GM19238 (cell line): ENCODE measurements around the gene NTM.

Experiments
- DNase-seq: peaks from one replicate; pipeline ENCODE4 v3.0.0; 2011; ENCODE audit warnings: low spot score; ENCODE audit not compliant: insufficient read length

NTM gene

DNA sequence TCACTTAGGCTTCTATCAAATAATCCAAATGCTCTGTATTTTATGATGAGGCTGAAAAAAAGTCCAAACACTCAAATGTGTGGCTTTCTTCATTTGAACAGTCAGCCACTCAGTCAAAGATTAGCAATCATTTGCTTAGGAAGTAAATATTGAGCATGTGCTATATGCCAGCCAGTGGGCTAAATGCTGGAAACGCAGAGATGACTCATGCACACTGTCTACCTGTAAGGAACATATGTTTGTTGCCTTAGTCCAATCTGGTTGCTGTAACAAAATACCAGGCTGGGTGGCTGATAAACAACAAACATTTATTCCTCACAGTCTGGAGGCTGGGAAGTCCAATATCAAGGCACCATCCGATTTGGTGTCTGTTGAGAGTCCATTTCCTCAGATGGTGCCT is 617.3 kb downstream of the NTM start:
- no peak for DNase-seq

- DNase-seq = no peak
These were observed 621.2 kb downstream of the NTM start for GRCh38 chr11:131991606-131992005.

- no peak for DNase-seq
These were observed 622.8 kb downstream of the NTM start for GRCh38 chr11:131993246-131993645.

- DNase-seq = no peak
These were observed 627.6 kb downstream of the NTM start for GRCh38 chr11:131998020-131998419.

- DNase-seq = no peak
These were observed 628.7 kb downstream of the NTM start for GRCh38 chr11:131999084-131999483.

DNA sequence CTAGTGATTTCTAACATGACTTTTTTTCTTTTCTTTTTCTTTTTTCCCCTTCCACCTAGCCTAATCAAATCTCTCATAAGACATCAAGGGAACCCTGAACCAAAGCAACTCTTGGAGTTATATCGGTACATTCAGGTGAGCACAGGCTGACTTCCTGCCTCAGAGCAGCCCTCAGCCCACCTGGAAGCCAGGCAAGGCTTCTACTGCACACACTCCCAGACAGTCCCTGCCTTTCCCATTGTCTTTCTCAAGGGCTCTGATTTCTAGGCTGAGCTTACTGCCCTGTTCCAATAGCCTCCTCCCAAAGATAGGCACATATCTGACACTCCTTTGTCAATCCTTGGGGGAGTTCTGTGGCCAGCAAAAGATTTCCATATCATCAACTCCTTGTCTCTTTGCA is 629.5 kb downstream of the NTM start:
- DNase-seq = no peak

DNA sequence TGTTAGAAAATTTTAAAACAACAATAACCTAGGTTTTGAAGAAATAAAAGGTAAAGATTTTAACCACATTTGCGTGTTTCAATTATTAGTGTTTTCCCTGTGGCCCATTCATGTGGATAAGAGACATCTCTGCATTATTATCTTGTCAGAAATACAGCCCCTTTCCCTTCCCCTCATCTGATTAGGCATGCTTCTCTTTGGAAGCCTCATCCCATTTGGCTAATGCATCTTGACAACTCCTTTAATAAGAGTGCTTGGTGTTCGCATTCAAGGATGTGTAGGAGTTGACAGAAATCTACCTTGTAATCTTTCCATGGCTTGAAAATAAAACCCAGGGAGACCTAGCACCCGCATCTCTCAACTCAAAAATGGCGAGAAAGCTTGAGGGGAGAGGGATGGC is 635.5 kb downstream of the NTM start:
- DNase-seq = no peak

DNA sequence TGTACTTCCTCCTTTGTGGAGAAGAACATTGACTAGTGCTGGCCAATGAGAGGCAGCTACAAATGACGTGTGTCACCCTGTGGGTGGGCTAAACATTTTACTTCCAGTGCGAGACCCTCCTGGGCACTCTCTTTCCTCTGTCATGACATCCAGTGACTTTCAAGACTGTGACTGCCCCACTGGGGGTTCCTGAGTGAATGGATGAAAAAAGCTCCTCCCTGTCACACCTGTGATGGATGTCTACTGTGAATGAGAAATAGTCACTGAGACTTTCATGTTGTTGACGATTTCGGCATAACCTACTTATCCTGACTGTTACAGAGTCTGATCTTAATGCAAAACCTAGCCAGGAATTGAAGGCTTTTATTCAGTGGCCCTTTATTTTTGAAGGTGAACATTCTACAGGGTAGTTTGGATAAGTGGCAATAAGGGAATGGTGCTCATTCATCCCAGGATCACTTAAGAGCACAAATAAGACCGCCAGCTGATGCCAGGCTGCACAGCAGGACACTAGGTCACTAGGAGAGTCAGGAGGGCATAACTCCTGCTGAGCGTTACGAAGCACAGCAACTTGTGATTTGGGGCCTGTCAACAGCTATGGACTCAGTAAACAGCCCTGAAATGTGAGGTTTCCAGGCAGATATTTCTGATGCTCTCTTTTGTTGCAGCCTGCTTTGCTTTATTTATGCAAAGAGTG is 636.6 kb downstream of the NTM start:
- no peak for DNase-seq

- no peak for DNase-seq
These were observed 637.8 kb downstream of the NTM start for GRCh38 chr11:132008226-132008625.

GRCh38 chr11:132008872-132009271 is 638.5 kb downstream of the NTM start:
- no peak for DNase-seq

GRCh38 chr11:132020001-132020400 is 649.6 kb downstream of the NTM start:
- DNase-seq = no peak

GRCh38 chr11:132022285-132022684 is 651.9 kb downstream of the NTM start:
- no peak for DNase-seq

- no peak for DNase-seq
These were observed 652.5 kb downstream of the NTM start for GRCh38 chr11:132022733-132023478.

DNA sequence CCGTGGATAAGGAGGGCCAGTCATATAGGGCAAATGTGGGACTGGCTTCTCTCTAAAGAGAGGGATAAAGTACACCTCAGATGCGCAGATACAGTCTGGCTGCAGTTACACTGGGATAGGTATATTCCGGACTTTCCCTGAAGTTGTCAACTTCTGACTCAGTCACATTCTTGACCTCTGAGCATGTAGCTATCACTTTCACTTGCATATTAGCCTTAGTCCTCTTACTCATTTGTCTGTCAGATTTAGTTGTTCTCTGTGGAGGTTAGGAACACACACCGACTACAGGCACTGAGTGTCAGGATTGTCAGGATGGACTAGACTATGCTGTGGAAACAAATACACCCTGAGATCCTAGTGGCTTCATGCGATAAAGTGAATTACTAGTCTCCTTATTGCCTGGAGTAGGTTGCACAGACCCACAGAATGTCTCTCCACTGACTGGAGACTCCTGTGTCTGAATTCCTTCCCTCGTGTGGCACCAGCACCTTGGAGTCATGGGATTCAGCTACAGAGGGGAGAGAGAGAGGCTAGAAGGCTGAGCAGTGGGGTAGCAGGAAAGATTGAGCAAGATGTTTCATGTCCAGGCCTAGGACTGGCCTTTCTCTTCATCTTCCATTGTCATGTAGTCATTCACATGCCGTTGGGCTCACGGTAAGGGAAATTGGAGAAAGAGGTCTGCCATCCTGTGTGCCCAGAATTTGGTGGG is 654.3 kb downstream of the NTM start:
- DNase-seq = no peak

DNA sequence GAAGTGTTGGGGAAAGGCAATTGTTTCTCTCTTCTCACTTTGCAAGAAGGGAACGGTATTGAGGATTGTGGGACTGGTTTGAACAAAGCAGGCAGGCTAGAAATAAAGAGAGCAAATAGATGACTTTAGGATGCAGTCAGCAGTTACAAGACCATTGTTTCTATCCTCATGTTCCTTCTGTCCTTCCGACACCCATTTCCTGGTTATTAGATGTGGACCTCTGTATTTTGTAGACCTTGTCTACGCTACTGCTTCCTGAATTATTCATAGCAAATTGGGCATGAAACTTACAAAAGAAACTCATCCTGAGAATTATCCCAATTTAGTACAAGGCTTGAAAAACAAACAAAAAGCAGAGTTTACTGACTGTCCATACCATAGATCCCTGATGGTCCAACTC is 656.3 kb downstream of the NTM start:
- no peak for DNase-seq

GRCh38 chr11:132028380-132029240 is 658.2 kb downstream of the NTM start:
- peak; percentile 10 for DNase-seq

GRCh38 chr11:132030896-132031295 is 660.5 kb downstream of the NTM start:
- no peak for DNase-seq

- DNase-seq = no peak
These were observed 662.1 kb downstream of the NTM start for GRCh38 chr11:132032555-132032954.

GRCh38 chr11:132033051-132033450 is 662.6 kb downstream of the NTM start:
- no peak for DNase-seq

DNA sequence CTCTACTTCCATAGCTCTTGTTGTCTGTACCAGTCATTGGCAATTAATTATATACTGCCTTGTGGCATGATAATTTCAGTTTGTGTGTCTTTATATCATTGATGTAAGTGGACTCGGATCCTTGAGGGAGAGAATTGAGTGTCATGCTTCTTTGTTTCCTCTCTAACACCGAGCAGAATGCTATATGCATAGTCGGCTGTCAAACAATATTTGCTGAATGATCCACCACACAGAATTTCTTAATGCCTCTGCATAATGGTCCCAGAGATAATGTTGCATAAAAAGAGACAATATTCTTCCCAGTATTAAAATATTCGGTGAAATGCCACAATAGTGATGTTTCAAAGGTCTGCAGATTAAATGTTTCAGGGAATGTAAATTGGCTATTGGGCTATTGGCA is 664.8 kb downstream of the NTM start:
- no peak for DNase-seq

- DNase-seq = no peak
These were observed 665.4 kb downstream of the NTM start for GRCh38 chr11:132035766-132036165.

DNA sequence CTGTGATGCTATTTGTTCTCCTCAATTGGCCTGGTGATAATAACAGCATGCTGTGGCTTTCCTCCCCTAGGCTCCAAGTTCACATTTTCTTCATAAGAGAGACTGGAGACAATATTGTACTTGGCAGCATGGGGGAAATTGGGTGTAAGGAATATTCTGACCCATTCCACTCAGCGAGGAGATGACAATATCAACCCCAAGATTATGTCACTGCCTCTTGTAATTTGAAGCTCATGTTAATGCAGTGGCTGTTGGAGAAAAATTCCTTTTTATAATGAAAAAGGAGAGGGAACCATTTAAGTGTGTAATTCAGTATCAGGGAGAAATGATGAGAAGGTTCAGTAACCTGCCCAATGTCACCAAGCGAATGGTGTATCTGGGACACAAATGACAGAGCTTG is 665.8 kb downstream of the NTM start:
- no peak for DNase-seq
